ENCODE data around the gene BCL2L11.

Gene BCL2L11

GRCh38 chr2:111190816-111191540 lies 70.3 kb downstream of the BCL2L11 start:
- DNase-seq (ENCODE audit: low read depth in 1 of 2, low spot score in 1 of 2): no peak

GRCh38 chr2:111191877-111192276 lies 71.2 kb downstream of the BCL2L11 start:
- no peak for DNase-seq (ENCODE audit: low read depth in 1 of 2, low spot score in 1 of 2)

- no peak for DNase-seq (ENCODE audit: low read depth in 1 of 2, low spot score in 1 of 2)
Observed at GRCh38 chr2:111192776-111193368, 72.2 kb downstream of the BCL2L11 start.

- DNase-seq (ENCODE audit: low read depth in 1 of 2, low spot score in 1 of 2): no peak
Observed at GRCh38 chr2:111194835-111195621, 74.3 kb downstream of the BCL2L11 start.

GRCh38 chr2:111196435-111196834 lies 75.7 kb downstream of the BCL2L11 start:
- DNase-seq (ENCODE audit: low read depth in 1 of 2, low spot score in 1 of 2): no peak

GRCh38 chr2:111198701-111199100 lies 78.0 kb downstream of the BCL2L11 start:
- no peak for DNase-seq (ENCODE audit: low read depth in 1 of 2, low spot score in 1 of 2)

- DNase-seq (ENCODE audit: low read depth in 1 of 2, low spot score in 1 of 2): no peak
Observed at GRCh38 chr2:111199840-111200239, 79.1 kb downstream of the BCL2L11 start.

GRCh38 chr2:111200333-111200881 lies 79.7 kb downstream of the BCL2L11 start:
- DNase-seq (ENCODE audit: low read depth in 1 of 2, low spot score in 1 of 2): no peak

- no peak for DNase-seq (ENCODE audit: low read depth in 1 of 2, low spot score in 1 of 2)
Observed at GRCh38 chr2:111201214-111201613, 80.5 kb downstream of the BCL2L11 start.

GRCh38 chr2:111202266-111203040 lies 81.7 kb downstream of the BCL2L11 start:
- no peak for DNase-seq (ENCODE audit: low read depth in 1 of 2, low spot score in 1 of 2)

GRCh38 chr2:111204706-111205105 lies 84.0 kb downstream of the BCL2L11 start:
- no peak for DNase-seq (ENCODE audit: low read depth in 1 of 2, low spot score in 1 of 2)

GRCh38 chr2:111205774-111206173 lies 85.1 kb downstream of the BCL2L11 start:
- DNase-seq (ENCODE audit: low read depth in 1 of 2, low spot score in 1 of 2): no peak

GRCh38 chr2:111207851-111208250 lies 87.1 kb downstream of the BCL2L11 start:
- no peak for DNase-seq (ENCODE audit: low read depth in 1 of 2, low spot score in 1 of 2)

GRCh38 chr2:111208639-111209038 lies 87.9 kb downstream of the BCL2L11 start:
- DNase-seq (ENCODE audit: low read depth in 1 of 2, low spot score in 1 of 2): no peak

- DNase-seq (ENCODE audit: low read depth in 1 of 2, low spot score in 1 of 2): no peak
Observed at GRCh38 chr2:111209045-111209514, 88.4 kb downstream of the BCL2L11 start.

- no peak for DNase-seq (ENCODE audit: low read depth in 1 of 2, low spot score in 1 of 2)
Observed at GRCh38 chr2:111210036-111210435, 89.3 kb downstream of the BCL2L11 start.

- no peak for DNase-seq (ENCODE audit: low read depth in 1 of 2, low spot score in 1 of 2)
Observed at GRCh38 chr2:111213877-111214276, 93.2 kb downstream of the BCL2L11 start.

GRCh38 chr2:111216811-111217652 lies 96.3 kb downstream of the BCL2L11 start:
- no peak for DNase-seq (ENCODE audit: low read depth in 1 of 2, low spot score in 1 of 2)
